Stimulated activated CD8-positive, alpha-beta memory T cell treated with anti-CD3 and anti-CD28 coated beads, Interleukin-15, amount 100 ng/mL, for 24 hours (primary cell): ENCODE measurements around the gene RHOA.
"Not testable (repeated sequence)": the region's sequence is repeated elsewhere in the genome, so short reads cannot be mapped to it uniquely, and the experiment has no call there.

Experiments used
- DNase-seq: peaks from one replicate; pipeline ENCODE4 v3.0.0-alpha.2; 2020; ENCODE audit warnings: low read depth

The RHOA gene

DNA sequence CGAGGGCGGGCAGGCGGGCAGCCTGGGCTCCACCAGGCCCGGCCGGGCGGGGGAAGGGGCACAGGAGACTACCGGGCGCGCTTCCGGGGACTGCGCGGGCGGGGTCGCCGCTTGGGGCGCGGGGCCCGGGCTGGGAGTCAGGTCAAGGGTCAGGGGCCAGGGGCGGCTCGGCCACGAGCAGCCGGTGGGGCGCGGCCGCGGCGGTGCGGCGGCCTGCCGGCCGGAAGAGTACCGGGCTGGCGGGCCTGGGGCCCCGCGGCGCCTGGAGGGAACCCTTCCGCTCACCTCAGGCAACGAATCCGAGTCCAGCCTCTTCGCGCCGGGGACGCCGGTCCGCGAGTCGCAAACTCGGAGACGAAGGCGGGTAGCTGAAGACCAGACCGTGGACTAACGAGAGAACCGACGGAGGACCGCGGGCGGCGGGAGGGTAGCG is 225 bp downstream of the RHOA start:
- DNase-seq, result peak; percentile 23

DNA sequence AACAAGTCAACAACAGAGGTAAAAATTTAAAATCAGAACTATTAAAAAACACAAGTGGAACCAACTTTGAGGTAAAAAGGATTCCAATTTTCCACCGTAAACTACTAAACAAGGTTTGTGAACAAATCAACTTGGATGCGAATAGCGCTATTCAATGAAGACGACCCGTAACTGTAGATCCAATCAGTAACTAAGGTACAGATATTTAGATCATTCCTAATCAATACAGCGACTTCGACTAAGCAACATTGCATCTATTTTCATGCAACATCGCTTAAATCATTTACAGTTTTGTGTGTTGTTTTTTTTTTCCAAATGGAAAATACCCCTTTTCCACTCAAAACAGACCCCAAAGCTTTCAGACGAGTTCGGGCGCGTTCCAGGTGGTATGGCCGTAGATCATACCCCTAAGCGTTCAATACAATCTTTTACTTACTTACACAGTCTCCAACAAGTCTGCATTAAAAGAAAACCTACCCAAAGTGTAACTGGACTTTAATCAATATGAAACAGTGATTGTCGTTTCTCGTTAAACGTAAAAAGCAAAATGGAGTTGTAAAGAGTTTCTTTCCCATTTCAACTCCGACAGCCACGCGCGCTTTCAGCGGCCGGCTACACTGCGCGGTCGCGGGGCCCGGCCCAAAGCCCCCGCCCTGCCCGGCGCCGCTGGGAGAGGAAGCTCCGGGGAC is 786 bp downstream of the RHOA start:
- DNase-seq, result no peak

DNA sequence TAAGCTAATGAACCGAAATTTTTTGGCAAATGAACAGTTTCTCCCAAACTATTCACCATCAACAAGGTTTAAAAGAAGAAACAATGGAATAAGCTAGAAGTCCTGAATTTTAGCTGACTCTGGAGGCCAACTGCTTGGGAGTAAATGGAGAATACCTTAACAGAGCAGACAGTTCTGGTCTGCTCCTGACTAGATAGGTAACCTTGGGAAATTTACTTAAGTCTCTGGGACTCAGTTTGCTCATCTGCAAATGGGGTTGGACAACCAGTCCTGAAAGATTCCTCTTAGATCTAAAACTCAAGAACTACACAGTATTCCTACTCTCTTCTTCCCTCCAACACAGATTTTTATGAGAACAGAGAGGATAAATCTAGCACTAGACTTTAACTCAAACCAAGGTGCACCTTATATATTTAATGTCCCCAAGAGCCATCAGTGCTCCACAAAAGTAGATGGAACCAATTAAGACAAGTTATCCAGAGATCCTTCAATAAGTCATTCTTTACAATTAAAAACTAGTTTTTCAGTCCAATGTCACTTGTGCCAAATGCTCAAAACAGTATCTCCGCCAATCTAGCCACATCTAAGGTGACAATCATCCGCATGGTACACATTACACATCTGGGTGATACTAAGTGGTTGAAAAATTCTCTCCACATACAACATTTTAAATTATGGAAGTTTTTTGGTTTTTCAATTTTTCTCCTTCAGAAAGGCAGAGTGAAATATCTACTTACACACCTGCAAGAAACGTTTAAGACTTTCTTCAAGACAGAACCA is 1.5 kb downstream of the RHOA start:
- DNase-seq, result no peak

DNA sequence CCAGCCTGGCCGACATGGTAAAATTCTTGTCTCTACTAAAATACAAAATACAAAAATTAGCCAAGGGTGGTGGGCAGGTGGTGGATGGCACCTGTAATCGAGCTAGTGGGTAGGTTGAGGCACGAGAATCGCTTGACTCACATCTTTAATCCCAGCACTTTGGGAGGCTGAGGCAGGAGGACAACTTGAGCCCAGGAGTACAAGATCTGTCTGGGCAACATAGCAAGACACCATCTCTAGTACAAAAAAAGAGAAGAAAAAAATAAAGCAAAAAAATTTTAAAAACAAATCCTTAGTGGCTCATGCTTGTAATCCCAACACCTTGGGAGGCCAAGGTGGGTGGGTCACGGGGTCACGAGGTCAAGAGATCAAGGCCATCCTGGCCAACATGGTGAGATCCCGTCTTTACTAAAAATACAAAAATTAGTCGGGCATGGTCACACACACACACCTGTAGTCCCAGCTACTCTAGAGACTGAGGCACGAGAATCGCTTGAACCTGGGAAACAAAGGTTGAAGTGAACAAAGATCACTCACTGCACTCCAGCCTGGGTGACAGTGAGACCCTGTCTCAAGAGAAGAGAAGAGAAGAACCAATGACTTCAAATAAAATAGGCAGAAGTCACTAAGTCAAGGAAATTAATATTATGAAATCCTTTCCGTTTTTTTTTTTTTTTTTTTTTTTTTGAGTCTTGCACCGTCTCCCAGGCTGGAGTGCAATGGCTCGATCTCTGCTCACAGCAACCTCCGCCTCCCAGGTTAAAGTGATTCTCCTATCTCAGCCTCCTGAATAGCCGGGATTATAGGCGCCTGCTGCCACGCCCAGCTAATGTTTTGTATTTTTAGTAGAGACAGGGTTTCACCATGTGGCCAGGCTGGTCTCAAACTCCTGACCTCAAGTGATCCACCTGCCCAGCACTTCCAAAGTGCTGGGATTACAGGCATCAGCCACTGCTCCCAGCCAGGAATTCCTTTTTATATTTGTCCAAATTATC is 4.9 kb downstream of the RHOA start:
- DNase-seq, result no peak

DNA sequence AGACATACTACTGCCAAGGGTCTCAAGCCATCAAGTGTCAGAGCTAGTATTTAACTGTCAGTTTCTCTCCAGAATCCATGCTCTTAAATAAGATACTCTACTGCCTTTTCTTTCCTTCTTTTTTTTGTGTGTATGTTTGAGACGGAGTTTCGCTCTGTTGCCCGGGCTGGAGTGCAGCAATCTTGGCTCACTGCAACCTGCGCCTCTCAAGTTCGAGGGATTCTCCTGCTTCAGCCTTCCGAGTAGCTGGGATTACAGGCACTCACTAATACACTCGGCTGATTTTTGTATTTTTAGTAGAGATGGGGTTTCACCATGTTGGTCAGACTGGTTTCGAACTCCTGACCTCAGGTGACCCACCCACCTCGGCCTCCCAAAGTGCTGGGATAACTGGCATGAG is 6.2 kb downstream of the RHOA start:
- DNase-seq, result not testable (repeated sequence)

DNA sequence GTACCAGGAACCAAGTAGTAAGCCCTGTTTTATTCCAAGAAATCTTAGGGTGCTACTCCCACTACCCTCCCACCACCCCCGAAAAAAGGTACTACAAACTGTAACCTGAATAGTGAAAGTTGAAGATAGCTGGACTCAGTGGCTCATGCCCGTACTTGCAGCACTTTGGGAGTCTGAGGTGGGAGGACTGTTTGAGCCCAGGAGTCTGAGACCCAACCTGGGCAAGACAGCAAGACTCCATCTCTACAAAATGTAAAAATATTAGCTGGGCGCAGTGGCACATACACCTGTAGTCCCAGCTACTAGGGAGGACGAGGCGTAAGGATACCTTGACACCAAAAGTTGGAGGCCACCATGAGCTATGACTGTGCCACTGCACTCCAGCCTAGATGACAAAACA is 7.9 kb downstream of the RHOA start:
- DNase-seq, result no peak

DNA sequence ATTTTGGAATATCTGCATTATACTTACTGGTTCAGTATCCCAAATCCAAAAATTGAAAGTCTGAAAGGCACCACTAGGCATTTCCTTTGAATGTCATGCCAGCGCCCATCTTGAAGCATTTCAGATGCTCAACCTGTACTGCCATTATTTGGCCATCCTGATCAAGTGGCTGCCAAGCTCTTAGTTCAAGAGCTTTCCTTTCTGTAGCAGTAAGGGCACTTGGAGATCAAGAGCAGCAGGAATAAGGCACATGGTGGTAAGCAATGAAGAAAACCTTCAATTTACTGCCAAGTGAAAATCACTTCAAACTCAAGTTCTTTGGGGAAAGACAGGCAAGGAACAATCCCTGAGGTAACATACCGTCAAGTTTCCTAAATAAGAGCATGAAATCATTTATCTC is 10.0 kb downstream of the RHOA start:
- no peak for DNase-seq

DNA sequence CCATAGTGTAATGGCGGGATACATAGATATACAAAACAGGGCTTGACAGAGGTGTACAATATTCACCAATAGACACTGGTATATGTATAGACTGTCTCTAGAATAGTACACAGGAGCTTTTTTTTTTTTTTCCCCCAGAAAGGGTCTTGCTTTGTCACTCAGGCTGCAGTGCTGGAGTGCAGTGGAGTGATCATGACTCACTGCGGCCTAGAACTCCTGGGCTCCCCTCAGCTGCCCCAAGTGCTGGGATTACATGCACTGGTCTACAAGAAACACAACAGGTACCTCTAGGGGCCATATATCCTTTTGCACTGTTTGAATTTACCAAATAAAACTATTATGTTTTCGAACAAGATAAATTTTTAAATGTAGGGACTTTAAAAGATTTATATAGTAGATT is 12.3 kb downstream of the RHOA start:
- no peak for DNase-seq

DNA sequence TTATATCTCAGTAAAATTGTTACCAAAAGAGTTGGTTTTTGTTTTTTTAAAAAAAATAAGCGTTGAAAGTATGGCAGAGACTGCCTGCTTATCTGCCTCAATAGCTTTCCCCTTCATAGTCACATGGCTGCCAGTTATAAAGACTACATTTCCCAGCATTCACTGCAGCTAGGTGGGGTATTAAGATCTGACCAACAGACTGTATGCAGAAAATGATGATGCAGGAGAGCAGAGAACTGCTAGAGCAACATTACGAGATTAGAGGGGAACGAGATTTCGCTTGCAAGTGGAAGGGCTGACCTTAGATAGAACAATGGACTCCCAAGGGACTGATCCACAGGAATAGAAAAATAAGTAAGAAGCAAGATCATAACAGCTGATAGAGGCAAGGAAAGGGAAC is 14.3 kb downstream of the RHOA start:
- DNase-seq, result no peak

DNA sequence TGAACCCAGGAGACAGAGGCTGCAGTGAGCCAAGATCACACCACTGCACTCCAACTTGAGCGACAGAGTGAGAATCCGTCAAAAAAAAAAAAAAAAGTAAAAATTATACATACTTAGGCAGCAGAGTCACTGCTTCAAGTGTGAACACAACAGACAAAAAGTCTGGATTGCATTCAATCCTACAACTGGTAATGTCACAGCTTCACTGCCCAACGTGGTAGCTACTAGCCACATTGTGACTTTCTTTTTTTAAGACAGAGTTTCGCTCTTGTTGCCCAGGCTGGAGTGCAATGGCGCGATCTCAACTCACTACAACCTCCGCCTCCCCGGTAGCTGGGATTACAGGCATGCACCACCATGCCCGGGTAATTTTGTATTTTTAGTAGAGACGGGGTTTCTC is 20.5 kb downstream of the RHOA start:
- DNase-seq, result not testable (repeated sequence)

DNA sequence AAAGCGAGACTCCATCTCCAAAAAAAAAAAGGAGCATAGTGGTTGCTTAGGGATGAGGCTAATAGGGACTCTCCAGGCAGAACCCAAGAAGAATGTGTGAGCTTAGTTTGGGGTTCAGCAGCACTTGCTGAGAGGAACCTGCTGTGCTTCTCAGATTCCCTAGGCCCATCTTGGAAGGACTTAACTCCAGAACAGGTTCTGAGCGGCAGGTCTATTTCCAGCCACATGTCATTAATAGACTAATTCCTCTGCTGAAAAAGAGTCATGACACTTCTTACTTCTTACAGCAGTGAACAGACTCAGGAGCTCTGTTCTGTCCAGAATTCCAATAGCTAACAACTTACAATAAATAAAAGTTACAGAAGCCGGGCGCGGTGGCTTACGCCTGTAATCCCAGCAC is 22.5 kb downstream of the RHOA start:
- DNase-seq, result no peak

DNA sequence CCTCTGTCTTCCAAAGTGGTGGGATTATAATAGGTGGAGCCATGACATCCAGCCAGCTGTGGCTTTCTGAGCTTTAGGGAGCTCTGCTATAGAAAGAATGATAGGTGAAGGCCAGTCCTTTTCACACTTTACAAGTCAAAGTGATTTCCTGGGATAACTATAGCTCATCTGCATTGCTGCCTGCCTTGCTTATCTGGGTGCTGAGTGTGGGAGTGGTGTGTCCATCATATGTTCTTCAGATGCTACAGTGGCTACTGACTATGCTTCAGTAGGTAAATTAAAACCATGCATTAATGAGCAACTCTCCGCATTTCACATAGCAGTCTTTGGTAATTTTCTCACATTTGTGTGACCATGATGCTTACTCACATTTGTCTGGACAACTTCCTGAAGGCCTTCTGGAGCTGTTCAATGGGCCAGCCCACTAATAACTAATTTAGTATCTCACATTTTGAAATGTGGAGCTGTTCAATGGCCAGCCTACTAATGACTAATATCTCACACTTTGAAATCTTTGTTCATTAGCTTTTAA is 23.4 kb downstream of the RHOA start:
- no peak for DNase-seq

DNA sequence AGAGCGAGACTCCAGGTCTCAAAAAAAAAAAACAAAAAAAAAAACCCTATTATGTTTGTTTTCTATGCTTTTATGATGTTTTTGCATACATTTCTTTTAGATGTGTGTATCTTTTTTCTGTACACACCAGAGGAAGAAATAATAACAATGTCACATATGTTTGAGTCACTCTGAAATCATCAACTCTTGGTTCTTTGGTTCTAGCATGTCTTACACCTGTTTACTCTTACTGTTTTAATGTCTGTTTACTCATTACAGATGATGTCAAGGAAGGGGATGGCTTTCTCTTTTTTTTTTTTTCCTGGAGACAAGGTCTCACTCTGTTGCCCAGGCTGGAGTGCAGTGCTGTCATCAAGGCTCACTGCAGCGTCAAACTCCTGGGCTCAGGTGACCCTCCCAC is 24.1 kb downstream of the RHOA start:
- no peak for DNase-seq

DNA sequence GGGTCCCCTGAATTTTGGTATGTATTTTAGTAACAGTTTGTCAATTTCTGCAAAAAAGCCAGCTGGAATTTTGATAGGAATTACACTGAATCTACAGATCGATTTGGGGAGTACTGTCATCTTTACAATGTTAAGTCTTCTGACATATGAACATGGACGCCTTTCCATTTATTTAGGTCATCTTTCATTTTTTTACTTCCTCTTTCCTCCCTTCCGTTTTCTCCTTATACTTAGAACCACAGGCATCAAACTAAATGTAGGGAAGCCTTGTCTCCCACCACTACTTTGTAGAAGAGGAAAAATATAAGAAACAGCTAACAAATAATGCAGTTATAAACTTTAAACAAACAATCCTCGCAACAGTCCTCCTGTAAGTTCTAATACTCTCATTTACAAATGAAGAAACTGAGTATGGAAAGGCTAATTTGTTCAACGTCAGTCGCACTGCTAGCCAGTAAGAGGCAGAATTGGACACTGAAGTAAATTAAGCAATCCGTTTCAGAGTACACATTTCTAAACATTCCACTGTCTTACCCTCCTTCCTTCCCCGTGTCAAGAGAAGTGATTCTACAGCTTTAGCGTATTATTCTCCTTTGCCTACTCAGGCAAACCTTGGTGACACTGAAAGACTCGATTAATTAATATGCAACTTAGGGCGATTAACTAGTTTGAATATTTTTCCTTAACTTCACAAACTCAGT is 25.6 kb downstream of the RHOA start:
- no peak for DNase-seq

DNA sequence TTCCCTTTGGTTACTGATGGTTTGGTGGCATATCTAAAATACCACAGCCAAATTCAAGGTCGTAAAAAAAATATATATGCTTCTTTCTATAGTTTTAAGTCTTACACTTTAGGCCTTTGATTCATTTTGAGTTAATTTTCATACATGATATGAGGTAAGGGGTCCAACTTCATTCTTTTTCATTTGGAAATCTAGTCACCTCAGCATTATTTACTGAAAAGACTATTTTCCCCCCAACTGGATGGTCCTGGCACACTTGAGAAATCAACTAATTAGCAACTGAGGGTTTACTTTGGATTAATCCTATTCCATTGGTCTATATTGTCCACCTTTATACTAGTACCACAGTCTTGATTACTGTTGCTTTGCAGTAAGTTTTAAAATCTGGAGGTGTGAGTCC is 26.2 kb downstream of the RHOA start:
- DNase-seq, result no peak

DNA sequence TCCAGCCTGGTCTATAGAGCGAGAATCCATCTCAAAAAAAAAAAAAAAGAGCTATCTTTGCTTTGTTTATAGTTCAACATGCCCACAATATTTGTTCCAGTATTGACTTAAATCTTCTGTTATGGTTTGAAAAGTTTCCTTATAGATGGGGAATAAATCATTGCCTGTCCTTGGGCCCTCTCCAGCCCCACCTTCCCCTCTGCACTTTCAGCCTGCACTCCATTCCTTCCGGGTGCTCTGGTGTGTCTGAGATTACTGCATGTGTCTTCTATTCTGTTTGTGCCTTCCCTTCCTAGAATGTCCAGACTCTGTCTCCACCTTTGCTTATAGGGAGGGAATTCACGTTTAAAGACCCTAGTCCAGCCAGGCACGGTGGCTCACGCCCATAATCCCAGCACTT is 28.4 kb downstream of the RHOA start:
- DNase-seq, result no peak

DNA sequence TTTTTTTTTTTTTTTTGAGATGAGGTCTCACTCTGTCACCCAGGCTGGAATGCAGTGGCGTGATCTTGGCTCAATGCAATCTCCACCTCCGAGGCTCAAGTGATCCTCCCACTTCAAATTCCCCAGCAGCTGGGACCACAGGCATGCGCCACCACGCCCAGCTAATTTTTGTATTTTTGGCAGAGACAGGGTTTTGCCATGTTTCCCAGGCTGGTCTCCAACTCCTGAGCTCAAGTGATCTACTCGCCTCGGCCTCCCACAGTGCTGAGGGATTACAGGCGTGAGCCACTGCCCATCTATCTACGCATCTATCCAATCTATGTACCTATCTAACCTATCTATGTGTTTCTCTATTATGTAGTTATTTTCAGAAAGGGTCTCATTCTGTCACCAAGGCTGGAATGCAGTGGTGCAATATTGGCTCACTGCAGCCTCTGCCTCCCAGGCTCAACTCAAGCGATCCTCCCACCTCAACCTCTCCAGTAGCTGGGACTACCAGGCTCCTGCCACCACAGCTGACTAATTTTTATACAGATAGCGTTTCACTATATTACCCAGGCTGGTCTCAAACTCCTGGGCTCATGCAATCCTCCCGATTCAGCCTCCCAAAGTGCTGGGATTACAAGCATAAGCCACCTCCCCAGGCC is 33.4 kb downstream of the RHOA start:
- no peak for DNase-seq

DNA sequence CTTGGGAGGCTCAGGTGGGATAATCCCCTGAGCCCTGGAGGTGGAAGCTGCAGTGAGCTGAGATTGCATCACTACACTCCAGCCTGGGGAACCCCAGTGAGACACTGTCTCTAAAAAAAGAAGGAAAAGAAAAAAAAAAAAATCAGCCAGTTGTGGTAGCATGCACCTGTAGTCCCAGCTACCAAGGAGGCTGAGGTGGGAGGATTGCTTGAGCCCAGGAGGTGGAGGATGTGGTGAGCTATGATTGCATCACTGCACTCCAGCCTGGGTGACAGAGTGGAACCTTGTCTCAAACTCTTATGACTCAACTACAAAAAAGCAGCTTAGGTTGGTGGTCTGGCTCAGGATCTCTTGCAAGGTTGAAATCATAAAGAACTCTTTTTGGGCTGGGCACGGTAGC is 34.3 kb downstream of the RHOA start:
- no peak for DNase-seq

DNA sequence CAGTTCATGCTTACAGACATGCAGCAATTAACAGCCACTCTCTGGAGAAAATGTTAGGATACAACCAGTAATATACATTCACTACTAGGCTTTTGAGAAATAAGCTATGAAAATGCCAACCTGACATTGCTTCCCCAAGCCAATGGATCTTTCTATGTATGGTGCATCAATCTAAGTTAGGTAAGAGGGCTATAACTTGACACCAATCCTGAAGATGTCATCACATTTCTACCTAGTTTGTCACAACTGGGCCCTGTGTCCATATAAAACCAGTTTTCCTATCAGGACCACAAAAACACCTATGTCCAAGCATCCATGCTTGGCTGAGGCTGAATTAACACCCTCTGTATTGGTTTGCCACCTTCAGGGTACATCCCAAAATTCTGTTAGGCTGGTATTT is 39.8 kb downstream of the RHOA start:
- DNase-seq, result no peak

DNA sequence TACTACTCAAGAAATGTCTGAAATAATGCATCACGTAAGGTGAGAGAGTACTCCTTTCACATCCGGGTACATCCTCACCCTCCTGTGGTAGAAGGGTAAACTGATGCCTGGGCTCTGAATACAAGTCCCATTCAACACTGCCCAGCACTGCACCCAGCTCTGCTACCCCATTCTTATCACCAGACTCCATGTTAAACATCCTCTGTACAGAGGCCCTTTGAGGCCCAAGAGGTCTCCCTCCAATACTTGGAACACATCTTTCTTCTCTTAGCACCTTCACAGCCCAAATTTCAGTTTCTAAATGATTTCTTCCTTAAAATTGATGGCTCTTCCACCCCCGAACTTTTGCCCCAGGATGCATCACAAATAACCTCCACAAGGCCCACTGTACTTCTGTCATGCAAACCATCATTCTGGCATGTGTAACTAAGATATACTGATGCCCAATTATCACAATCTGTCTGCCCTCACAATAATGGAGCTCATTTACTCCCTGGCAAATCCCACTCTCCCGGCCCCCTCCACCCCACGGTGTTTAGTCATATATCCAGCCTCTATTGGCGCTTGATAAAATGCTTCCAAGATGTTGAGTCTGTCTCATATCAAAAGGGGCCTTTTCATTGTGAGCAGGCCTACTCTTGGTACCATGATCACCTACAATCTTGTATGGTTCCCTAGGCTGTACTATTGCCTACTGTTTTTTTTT is 41.0 kb downstream of the RHOA start:
- no peak for DNase-seq

DNA sequence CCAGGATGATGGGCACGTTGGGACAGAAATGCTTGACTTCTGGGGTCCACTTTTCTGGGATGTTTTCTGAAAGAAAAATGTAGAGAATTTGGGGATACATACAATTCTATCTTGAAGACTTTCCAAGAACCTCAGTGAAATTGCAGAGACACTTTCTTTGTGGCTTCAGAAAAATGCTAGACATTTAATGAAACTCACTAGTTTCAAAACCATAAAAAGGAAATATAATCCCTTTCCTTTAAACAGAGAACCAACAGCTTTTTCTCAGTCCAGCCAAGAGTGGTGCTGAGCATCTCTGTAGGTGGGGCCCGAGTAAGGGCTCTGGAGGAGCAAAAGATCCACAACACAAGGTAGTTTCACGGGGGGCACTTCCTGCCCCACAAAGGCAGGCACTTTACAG is 49.2 kb downstream of the RHOA start:
- no peak for DNase-seq
